Activated CD4-positive, CD25-positive, alpha-beta regulatory T cell (primary cell): ENCODE data around the gene ARHGAP27.
"Not testable (repeated sequence)": the region's sequence is repeated elsewhere in the genome, so short reads cannot be mapped to it uniquely, and the experiment has no call there.

Experiments used
- DNase-seq, 4 experiments: peaks; one replicate each; lab custom pipeline; 2025; lab: John Stamatoyannopoulos, UW

The ARHGAP27 gene

DNA sequence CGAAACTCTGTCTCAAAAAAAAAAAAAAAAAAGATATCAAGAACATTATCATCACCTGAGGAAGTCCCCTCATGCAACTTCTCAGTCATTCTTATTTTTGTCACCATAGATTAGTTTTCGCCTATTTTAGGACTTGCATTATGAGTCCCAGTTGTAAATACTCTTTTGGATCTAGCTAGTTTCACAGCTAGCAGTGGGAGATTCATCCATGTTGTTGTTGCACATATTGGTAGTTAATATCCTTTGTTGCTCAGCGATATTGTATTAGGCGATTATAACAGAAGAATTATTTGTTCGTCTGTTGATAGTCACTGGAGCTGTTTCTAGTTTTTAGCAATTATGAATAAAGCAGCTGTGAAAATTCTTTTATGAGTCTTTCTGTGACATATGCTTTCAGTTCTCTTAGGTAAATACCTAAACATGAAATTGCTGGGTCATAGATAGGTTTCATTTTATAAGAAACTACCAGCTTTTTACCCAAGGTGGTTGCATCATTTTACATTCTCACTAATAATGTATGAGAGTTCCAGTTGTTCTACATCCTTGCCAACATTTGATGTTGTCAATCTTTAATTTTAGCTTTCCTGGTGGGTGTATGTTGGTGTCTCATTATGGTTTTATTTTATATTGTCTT, 75.2 kb downstream of the ARHGAP27 start:
- no peak for DNase-seq

- no peak for DNase-seq
These were observed 77.6 kb downstream of the ARHGAP27 start for GRCh38 chr17:45355087-45355486.

- DNase-seq: no peak
These were observed 79.6 kb downstream of the ARHGAP27 start for GRCh38 chr17:45353043-45353442.

DNA sequence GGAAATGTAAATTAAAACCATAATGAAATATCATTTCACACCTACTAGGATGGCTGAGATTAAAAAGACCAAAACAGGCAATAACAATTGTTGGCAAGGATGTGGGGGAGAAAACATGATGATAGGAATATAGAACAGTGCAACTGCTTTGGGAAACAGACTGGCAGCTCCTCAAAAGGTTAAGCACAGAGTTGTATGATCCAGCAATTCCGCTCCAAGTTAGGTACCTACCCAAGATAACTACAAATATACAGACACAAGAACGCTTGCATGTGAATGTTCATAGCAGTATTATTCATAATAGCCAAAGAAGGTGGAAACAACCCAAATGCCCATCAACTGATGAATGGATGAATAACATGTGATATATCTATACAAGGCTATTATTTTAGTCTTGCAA, 80.8 kb downstream of the ARHGAP27 start:
- no peak for DNase-seq

DNA sequence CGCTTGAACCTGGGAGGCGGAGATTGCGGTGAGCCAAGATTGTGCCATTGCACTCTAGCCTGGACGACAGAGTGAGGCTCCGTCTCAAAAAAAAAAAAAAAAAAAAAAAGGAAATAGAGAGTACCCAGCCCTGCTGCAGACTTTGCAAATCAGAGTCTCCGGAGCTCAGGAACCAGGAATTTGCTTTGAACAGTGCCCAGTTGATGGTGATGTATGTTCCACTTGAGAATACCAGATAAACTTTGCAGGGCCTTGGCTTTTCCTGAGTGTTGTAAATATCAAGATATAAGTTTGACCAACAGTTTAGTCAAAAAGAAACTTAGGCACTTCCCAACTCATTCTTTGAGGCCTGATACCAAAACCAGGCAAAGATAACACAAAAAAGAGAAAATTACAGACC, 85.2 kb downstream of the ARHGAP27 start:
- DNase-seq: no peak

DNA sequence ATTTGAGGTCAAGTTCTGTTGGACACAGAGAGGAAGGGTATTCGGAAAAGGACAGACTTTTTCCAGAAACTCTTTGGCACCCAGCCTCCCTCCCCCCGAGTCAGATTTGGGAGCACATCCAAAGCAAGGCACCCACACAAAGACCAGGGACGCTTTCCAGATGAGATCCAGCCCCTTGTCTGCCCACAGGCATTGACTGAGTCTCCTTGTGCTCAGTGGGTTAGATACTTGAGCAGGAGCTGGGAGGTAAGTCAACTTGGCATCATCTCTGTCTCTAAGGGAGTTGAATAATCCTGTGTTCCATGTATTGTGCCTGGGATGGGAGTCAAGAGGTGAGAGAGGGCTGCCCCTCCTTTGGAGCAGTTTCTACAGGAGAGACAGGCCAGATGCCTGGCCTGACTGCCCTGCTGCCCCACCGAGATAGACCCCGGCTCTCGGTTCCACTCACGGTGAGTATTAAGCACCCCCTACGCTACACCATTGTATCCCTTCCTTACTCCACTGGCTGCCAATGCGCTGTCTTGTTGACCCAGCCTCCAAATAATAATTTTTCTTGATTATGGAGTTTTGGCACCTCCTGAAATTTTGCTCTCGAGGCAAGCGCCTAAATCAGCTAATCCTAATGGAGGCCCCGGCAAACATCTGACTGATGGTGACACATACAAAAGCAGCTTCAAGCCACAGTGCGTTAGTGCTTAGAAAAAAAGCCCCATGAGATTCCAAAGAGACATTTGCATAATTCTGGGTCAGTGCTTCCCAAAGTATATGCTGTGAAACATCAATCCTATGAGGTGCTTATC, 86.3 kb downstream of the ARHGAP27 start:
- no peak for DNase-seq

GRCh38 chr17:45345554-45346215, 87.0 kb downstream of the ARHGAP27 start:
- no peak for DNase-seq

GRCh38 chr17:45345246-45345553, 87.5 kb downstream of the ARHGAP27 start:
- DNase-seq: no peak

DNA sequence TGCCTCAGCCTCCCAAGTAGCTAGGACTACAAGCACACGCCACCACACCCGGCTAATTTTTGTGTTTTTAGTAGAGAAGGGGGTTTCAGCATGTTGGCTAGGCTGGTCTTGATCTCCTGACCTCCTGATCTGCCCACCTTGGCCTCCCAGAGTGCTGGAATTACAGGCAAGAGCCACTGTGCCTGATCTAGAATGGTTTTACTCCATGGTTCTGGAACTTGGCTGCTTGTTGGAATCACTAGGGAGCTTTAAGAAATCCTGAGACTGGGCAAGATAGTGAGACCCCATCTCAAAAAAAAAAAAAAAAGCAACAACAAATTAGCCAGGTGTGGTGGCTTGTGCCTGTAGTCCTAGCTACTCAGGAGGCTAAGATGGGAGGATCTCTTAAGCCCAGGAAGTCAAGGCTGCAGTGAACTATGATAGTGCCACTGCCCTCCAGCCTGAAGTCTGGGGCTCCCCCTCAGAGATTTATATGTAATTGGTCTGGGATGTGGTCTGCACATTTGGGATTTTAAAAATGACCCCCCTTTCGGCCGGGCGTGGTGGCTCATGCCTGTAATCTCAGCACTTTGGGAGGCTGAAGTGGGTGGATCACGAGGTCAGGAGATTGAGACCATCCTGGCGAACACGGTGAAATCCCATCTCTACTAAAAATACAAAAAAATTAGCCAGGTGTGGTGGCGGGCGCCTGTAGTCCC, 88.6 kb downstream of the ARHGAP27 start:
- DNase-seq: not testable (repeated sequence)
